ENCODE results near the gene SEMA4B. TPM values are rescaled to one million over a fixed set of nuclear protein-coding genes. Genes with fewer than 3 reads are reported as not detected.
"Not testable (repeated sequence)": the region's sequence is repeated elsewhere in the genome, so short reads cannot be mapped to it uniquely, and the experiment has no call there.

Gene SEMA4B
- total and polyA plus RNA-seq, 2 experiments from 2014 or later = 39.3 to 43.1 TPM

DNA sequence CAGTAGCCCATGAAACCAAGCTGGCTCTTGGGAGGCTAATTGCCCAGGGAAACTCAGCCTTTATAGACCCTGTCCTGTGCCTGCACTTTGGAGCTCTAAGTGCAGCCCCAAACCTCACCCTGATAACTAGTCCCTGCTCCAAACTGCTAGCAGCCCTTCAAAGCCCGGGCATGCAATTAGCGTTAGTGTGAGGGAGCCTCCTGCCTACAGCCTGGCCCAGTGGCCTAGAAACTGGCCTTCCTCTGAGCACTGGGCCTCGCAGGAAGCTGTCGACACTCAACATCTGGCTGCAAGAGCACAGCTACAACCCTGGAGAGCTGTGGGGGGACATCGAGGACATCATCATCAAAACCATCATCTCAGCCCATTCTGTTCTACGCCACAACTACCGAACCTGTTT, 56.6 kb downstream of the SEMA4B start:
- TF ChIP-seq, protein P1, sequence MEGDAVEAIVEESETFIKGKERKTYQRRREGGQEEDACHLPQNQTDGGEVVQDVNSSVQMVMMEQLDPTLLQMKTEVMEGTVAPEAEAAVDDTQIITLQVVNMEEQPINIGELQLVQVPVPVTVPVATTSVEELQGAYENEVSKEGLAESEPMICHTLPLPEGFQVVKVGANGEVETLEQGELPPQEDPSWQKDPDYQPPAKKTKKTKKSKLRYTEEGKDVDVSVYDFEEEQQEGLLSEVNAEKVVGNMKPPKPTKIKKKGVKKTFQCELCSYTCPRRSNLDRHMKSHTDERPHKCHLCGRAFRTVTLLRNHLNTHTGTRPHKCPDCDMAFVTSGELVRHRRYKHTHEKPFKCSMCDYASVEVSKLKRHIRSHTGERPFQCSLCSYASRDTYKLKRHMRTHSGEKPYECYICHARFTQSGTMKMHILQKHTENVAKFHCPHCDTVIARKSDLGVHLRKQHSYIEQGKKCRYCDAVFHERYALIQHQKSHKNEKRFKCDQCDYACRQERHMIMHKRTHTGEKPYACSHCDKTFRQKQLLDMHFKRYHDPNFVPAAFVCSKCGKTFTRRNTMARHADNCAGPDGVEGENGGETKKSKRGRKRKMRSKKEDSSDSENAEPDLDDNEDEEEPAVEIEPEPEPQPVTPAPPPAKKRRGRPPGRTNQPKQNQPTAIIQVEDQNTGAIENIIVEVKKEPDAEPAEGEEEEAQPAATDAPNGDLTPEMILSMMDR (IDR thresholded peaks at IDR 0.05; ENCODE audit: low read depth, low read length) = no peak
- no peaks in the 10 kb centered on the region for H3K4me1 ChIP-seq (ENCODE audit: low read depth)
- no peak overlapping the region for H3K4me3 ChIP-seq
- H3K27ac ChIP-seq = no peak overlapping the region
- no peak for DNase-seq (ENCODE audit: low read depth in 1 of 2, low spot score in 1 of 2)
- no peaks in the 10 kb centered on the region for H3K36me3 ChIP-seq
- H3K27me3 ChIP-seq = no peaks in the 10 kb centered on the region
- no peaks in the 10 kb centered on the region for H3K9me3 ChIP-seq (ENCODE audit: low read depth)

DNA sequence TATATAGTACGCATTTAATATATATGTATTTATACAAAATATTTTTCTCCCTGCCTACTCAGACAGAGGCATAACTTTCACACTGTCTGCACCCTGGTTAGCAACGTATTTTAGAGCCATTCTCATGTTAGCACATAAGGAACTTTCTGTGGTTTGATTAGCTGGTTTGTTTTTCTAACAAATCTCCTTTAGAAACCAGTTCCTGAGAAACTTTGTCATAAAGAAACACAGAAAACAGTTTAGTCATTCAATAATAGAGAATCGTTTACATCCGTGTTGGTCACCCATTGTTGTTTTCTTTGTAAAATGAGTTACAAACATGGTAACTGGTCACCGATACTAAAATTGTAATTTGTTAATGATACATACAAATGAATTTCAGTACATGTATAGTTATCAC, 58.4 kb downstream of the SEMA4B start:
- H3K27ac ChIP-seq = no peak overlapping the region
- H3K4me1 ChIP-seq (ENCODE audit: low read depth) = no peaks in the 10 kb centered on the region
- no peaks in the 10 kb centered on the region for H3K36me3 ChIP-seq
- no peak overlapping the region for H3K4me3 ChIP-seq
- TF ChIP-seq, protein P1 (IDR thresholded peaks at IDR 0.05; ENCODE audit: low read depth, low read length) = no peak
- no peaks in the 10 kb centered on the region for H3K27me3 ChIP-seq
- H3K9me3 ChIP-seq (ENCODE audit: low read depth) = no peaks in the 10 kb centered on the region
- DNase-seq (ENCODE audit: low read depth in 1 of 2, low spot score in 1 of 2) = no peak

DNA sequence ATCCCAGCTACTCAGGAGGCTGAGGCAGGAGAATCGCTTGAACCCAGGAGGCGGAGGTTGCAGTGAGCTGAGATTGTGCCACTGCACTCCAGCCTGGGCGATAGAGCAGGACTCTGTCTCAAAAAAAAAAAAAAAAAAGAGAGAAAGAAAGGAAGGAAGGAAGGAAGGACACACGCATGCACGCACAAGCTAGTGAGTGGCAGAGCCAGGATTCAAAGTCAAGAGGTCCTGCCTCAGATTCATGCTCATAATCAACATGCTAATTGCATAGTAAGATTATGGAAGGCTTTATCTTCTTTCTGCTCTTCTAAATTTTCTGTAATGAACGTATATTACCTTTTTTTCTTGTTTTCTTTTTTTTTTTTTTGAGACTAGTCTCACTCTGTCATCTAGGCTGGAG, 59.6 kb downstream of the SEMA4B start:
- H3K4me3 ChIP-seq; H3K27me3 ChIP-seq; H3K4me1 ChIP-seq (ENCODE audit: low read depth); DNase-seq (ENCODE audit: low read depth in 1 of 2, low spot score in 1 of 2); H3K27ac ChIP-seq; H3K9me3 ChIP-seq (ENCODE audit: low read depth); H3K36me3 ChIP-seq: not testable (repeated sequence)

DNA sequence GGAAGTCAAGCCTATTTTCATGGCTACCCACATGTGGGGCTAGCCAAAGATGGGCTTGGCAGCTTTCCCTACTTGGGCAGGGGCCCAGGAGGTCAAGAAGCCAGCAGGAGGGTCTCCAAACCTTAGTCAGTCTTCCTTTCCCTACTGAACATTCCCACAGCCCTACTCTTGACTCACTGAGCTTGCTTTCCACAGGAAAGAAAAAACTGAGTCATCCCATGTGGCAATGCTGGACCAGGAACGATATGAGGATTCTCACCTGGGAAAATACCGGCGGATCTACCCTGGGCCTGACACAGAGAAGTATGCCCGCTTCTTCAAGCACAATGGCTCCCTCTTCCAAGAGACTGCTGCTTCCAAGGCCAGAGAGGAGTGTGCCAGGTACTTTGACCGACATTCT, 60.7 kb downstream of the SEMA4B start:
- H3K9me3 ChIP-seq (ENCODE audit: low read depth) = no peaks in the 10 kb centered on the region

DNA sequence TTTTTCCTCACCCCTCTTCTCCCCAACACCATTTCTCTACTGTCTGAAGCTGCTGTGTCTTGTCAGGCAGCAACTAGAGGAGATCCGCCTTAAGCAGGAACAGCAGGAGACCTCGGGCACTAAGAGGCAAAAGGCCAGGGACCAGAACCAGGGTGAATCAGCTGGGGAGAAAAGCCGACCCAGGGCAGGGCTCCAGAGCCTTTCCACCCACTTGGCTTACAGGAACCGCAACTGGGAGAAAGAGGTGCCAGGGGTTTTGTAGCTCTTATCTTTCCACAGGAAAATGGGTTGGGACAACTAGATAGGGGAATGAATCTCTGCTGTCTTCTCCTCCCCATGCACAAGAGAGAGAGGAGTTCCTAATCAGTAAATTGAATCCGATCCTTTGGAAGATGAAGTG, 61.3 kb downstream of the SEMA4B start:
- DNase-seq (ENCODE audit: low read depth in 1 of 2, low spot score in 1 of 2) = peak in 1 of 2 donors; percentile 27
- Histone ChIP-seq H3K9me3 (ENCODE audit: low read depth) (no peaks in the 10 kb centered on the region), H3K4me3 (no peak overlapping the region), H3K4me1 (ENCODE audit: low read depth) (peaks cover 12% of the 10 kb centered on the region), H3K27me3 (no peaks in the 10 kb centered on the region), H3K27ac (no peak overlapping the region), H3K36me3 (no peaks in the 10 kb centered on the region)
- TF ChIP-seq, protein P1 (IDR thresholded peaks at IDR 0.05; ENCODE audit: low read depth, low read length) = no peak

More for the DNA sequence above, 60.7 kb downstream of the SEMA4B start:
- no peaks in the 10 kb centered on the region for H3K36me3 ChIP-seq
- TF ChIP-seq, protein P1 (IDR thresholded peaks at IDR 0.05; ENCODE audit: low read depth, low read length) = no peak
- H3K27me3 ChIP-seq = no peaks in the 10 kb centered on the region
- H3K4me3 ChIP-seq = no peak overlapping the region
- peak in 1 of 2 donors; percentile 58 for DNase-seq (ENCODE audit: low read depth in 1 of 2, low spot score in 1 of 2)
- peaks cover 6% of the 10 kb centered on the region for H3K4me1 ChIP-seq (ENCODE audit: low read depth)
- no peak overlapping the region for H3K27ac ChIP-seq

DNA sequence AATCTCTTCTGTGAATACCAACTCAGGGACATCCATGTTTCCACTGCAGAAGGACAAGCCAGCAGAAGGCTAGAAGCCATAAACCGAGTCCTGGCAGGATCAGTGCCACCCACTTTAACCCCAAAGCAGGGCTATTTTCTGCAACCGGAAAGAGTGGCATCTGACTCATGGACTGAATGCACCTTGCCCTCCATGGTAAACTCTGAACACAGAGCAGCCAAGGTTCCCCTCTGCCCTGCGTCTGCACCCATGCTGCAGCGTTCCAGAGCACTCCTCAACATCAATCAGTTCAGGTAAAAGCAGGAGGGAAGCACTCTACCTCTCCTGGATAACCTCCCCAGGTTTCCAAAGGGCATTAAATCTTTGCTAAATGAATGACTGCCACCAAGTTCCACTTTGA, 63.5 kb downstream of the SEMA4B start:
- H3K4me1 ChIP-seq (ENCODE audit: low read depth) = peaks cover 24% of the 10 kb centered on the region
- H3K36me3 ChIP-seq = no peaks in the 10 kb centered on the region
- no peaks in the 10 kb centered on the region for H3K27me3 ChIP-seq
- peak overlapping the region; percentile 81 for H3K4me3 ChIP-seq
- H3K9me3 ChIP-seq (ENCODE audit: low read depth) = no peaks in the 10 kb centered on the region
- H3K27ac ChIP-seq = peak overlapping the region; percentile 95
- TF ChIP-seq, protein P1 (IDR thresholded peaks at IDR 0.05; ENCODE audit: low read depth, low read length) = no peak
- no peak for DNase-seq (ENCODE audit: low read depth in 1 of 2, low spot score in 1 of 2)

Measured in cardiac muscle cell (in vitro differentiated cells and primary cell).